Measurements from ENCODE around the gene NUP210.

NUP210 gene

DNA sequence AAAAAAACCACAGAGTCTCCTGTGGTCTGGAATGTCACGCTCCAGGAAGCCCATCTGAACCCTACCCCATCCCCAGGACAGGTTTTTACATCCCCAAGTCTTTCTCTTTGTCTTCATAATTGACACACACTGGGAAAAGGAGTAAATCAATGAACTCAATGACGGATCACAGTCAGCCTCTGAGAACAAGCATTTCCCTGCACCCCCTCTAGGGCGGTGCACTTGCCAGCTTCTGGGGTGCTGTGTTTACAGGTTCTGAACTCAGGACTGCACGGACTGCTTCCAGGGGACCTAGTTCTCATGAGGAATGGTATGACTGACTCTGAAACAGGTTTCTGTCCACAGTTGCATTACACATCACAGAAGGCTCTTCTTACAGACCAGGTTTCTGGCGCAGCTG lies 81.1 kb downstream of the NUP210 start:
- Histone ChIP-seq H3K27ac (no peak overlapping the region; the same call in 1 of the 2 replicates), H4K20me1 (ENCODE audit: insufficient read depth) (no peaks in the 10 kb centered on the region)

DNA sequence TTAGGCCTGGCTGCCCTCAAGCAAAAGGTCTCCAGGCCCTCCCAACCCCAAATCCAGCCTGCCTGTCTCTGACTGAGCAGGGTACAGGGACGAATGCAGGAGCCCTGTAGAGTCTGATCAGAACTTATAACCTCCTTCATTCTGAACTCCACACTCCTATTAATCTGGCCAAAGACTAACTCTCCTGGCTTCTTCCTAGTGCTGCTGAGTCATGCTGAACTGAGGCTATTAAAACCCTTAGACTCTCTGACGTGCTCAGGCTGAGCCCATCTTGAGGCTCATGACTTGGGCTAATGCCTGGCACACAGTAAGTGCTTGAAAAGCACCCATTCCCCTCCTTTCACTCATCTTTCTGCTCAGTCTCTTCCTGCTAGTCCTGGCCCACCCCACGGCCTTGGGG lies 81.9 kb downstream of the NUP210 start:
- no peaks in the 10 kb centered on the region for H3K36me3 ChIP-seq (ENCODE audit: insufficient read depth)
- H3K27ac ChIP-seq, result peak overlapping the region; percentile 35; the same call in 1 of the 2 replicates
- H3K4me3 ChIP-seq (IDR thresholded peaks at IDR 0.05; ENCODE audit: insufficient read depth, low read depth, low read length), result no peak overlapping the region
- H3K27me3 ChIP-seq (ENCODE audit: insufficient read depth, low read depth), result no peaks in the 10 kb centered on the region
- H3K4me1 ChIP-seq (ENCODE audit: low read depth, poor library complexity, severe bottlenecking), result peaks cover 62% of the 10 kb centered on the region
- no peaks in the 10 kb centered on the region for H4K20me1 ChIP-seq (ENCODE audit: insufficient read depth)
- TF ChIP-seq, protein P1, sequence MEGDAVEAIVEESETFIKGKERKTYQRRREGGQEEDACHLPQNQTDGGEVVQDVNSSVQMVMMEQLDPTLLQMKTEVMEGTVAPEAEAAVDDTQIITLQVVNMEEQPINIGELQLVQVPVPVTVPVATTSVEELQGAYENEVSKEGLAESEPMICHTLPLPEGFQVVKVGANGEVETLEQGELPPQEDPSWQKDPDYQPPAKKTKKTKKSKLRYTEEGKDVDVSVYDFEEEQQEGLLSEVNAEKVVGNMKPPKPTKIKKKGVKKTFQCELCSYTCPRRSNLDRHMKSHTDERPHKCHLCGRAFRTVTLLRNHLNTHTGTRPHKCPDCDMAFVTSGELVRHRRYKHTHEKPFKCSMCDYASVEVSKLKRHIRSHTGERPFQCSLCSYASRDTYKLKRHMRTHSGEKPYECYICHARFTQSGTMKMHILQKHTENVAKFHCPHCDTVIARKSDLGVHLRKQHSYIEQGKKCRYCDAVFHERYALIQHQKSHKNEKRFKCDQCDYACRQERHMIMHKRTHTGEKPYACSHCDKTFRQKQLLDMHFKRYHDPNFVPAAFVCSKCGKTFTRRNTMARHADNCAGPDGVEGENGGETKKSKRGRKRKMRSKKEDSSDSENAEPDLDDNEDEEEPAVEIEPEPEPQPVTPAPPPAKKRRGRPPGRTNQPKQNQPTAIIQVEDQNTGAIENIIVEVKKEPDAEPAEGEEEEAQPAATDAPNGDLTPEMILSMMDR (conservative IDR thresholded peaks at IDR 0.05; ENCODE audit: low read depth, low read length), result no peak
- no peak overlapping the region for H3K9ac ChIP-seq
- no peak overlapping the region for H2AFZ ChIP-seq (ENCODE audit: low read depth)
- H3K4me2 ChIP-seq, result no peak overlapping the region
- no peaks in the 10 kb centered on the region for H3K79me2 ChIP-seq (ENCODE audit: insufficient read depth, low read depth)

More for the DNA sequence above, 81.1 kb downstream of the NUP210 start:
- no peak overlapping the region for H3K9ac ChIP-seq
- no peak overlapping the region for H3K4me3 ChIP-seq (IDR thresholded peaks at IDR 0.05; ENCODE audit: insufficient read depth, low read depth, low read length)
- no peak overlapping the region for H2AFZ ChIP-seq (ENCODE audit: low read depth)
- TF ChIP-seq, protein P1 (conservative IDR thresholded peaks at IDR 0.05; ENCODE audit: low read depth, low read length), result no peak
- H3K4me1 ChIP-seq (ENCODE audit: low read depth, poor library complexity, severe bottlenecking), result peaks cover 54% of the 10 kb centered on the region
- no peak overlapping the region for H3K4me2 ChIP-seq
- H3K79me2 ChIP-seq (ENCODE audit: insufficient read depth, low read depth), result no peaks in the 10 kb centered on the region
- no peaks in the 10 kb centered on the region for H3K27me3 ChIP-seq (ENCODE audit: insufficient read depth, low read depth)
- H3K36me3 ChIP-seq (ENCODE audit: insufficient read depth), result no peaks in the 10 kb centered on the region

DNA sequence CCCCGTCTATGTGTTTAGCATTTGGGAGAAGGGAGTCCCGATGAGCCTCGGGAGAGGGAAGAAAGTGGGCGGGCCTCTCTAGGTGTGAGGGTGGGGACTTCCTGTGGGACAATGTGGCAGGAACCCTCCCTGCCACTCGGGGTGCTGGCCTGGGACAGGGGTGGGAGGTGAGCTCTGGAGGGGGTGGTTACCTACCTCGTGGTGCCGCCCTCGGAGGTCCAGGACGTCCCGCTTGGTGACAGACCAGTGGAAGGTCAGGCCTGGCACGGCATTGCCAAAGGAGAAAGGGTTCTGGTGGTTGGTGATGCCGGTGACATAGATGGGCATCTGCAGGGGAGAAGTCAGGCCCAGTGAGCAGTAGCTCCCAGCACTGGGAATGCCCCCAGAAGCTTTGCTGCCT lies 83.5 kb downstream of the NUP210 start:
- Histone ChIP-seq H3K79me2 (ENCODE audit: insufficient read depth, low read depth) (no peaks in the 10 kb centered on the region), H3K4me2 (no peak overlapping the region), H3K36me3 (ENCODE audit: insufficient read depth) (no peaks in the 10 kb centered on the region), H2AFZ (ENCODE audit: low read depth) (no peak overlapping the region), H3K27me3 (ENCODE audit: insufficient read depth, low read depth) (no peaks in the 10 kb centered on the region), H3K4me1 (ENCODE audit: low read depth, poor library complexity, severe bottlenecking) (peaks cover 77% of the 10 kb centered on the region), H3K9ac (no peak overlapping the region), H4K20me1 (ENCODE audit: insufficient read depth) (no peaks in the 10 kb centered on the region), H3K4me3 (IDR thresholded peaks at IDR 0.05; ENCODE audit: insufficient read depth, low read depth, low read length) (no peak overlapping the region), H3K27ac (peak overlapping the region; percentile 22; the same call in 1 of the 2 replicates)
- TF ChIP-seq, protein P1 (conservative IDR thresholded peaks at IDR 0.05; ENCODE audit: low read depth, low read length), result no peak

DNA sequence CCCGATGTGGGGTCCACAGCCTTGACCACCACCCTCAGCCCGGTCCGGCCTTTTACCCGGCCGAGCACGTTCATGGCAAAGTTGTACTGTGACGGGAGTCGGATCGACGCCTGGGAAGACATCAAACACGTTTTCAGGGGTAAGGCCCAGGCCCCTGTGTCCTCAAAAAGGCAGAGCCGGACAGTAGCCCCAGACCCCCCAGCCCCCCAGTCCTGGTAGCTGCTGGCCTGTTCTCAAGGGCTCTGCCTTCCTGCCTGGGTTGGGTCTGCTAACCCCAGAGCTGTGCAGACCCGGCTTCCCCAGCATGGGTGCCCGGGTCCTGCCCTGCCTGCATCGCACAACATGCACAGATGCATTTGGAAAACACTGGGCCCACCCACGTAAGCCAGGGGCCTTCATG lies 84.6 kb downstream of the NUP210 start:
- Histone ChIP-seq H3K36me3 (ENCODE audit: insufficient read depth) (no peaks in the 10 kb centered on the region), H3K4me1 (ENCODE audit: low read depth, poor library complexity, severe bottlenecking) (peaks cover 88% of the 10 kb centered on the region), H3K27me3 (ENCODE audit: insufficient read depth, low read depth) (no peaks in the 10 kb centered on the region), H2AFZ (ENCODE audit: low read depth) (no peak overlapping the region), H3K79me2 (ENCODE audit: insufficient read depth, low read depth) (no peaks in the 10 kb centered on the region), H4K20me1 (ENCODE audit: insufficient read depth) (no peaks in the 10 kb centered on the region), H3K4me2 (no peak overlapping the region; the same call in 1 of the 2 replicates), H3K9ac (no peak overlapping the region), H3K27ac (peak overlapping the region; percentile 89; the same call in 1 of the 2 replicates), H3K4me3 (IDR thresholded peaks at IDR 0.05; ENCODE audit: insufficient read depth, low read depth, low read length) (no peak overlapping the region)
- TF ChIP-seq, protein P1 (conservative IDR thresholded peaks at IDR 0.05; ENCODE audit: low read depth, low read length), result no peak
